ENCODE results near the gene EXT2.

The EXT2 gene

GRCh38 chr11:44189986-44190882 is 94.8 kb downstream of the EXT2 start:
- H3K4me3 ChIP-seq (replicated peaks in 1 of 2; ENCODE audit: low read depth in 2 of 2, low read length in 2 of 2): no peak overlapping the region
- no peak for DNase-seq (ENCODE audit: low read depth in 2 of 2)
- TF ChIP-seq CTCF (IDR thresholded peaks at IDR 0.05; ENCODE audit: low read depth, low read length): no peak

- no peak for DNase-seq (ENCODE audit: low read depth in 2 of 2)
- no peak overlapping the region for H3K4me3 ChIP-seq (replicated peaks in 1 of 2; ENCODE audit: low read depth in 2 of 2, low read length in 2 of 2)
- TF ChIP-seq CTCF (IDR thresholded peaks at IDR 0.05; ENCODE audit: low read depth, low read length): no peak
Measured at GRCh38 chr11:44190883-44191230, 95.4 kb downstream of the EXT2 start.

GRCh38 chr11:44191322-44192016 is 96.0 kb downstream of the EXT2 start:
- TF ChIP-seq CTCF (IDR thresholded peaks at IDR 0.05; ENCODE audit: low read depth, low read length): no peak
- no peak overlapping the region for H3K4me3 ChIP-seq (replicated peaks in 1 of 2; ENCODE audit: low read depth in 2 of 2, low read length in 2 of 2)
- no peak for DNase-seq (ENCODE audit: low read depth in 2 of 2)

- DNase-seq (ENCODE audit: low read depth in 2 of 2): no peak
- H3K4me3 ChIP-seq (replicated peaks in 1 of 2; ENCODE audit: low read depth in 2 of 2, low read length in 2 of 2): no peak overlapping the region
- TF ChIP-seq CTCF (IDR thresholded peaks at IDR 0.05; ENCODE audit: low read depth, low read length): no peak
Measured at GRCh38 chr11:44192017-44192385, 96.5 kb downstream of the EXT2 start.

GRCh38 chr11:44192462-44193100 is 97.1 kb downstream of the EXT2 start:
- DNase-seq (ENCODE audit: low read depth in 2 of 2): no peak
- no peak overlapping the region for H3K4me3 ChIP-seq (replicated peaks in 1 of 2; ENCODE audit: low read depth in 2 of 2, low read length in 2 of 2)
- no peak for TF ChIP-seq CTCF (IDR thresholded peaks at IDR 0.05; ENCODE audit: low read depth, low read length)

- H3K4me3 ChIP-seq (replicated peaks in 1 of 2; ENCODE audit: low read depth in 2 of 2, low read length in 2 of 2): no peak overlapping the region
- no peak for TF ChIP-seq CTCF (IDR thresholded peaks at IDR 0.05; ENCODE audit: low read depth, low read length)
- DNase-seq (ENCODE audit: low read depth in 2 of 2): no peak
Measured at GRCh38 chr11:44193856-44194255, 98.4 kb downstream of the EXT2 start.

Measured in cardiac fibroblast (primary cell).